NK-92 treated with Interleukin-12 subunit alpha and Interleukin-12 subunit beta, amount 100 ng/mL, for 24 hours (cell line): ENCODE data around the gene TPRN.

Source experiments
- DNase-seq: peaks from one replicate; lab custom pipeline; 2025; lab: John Stamatoyannopoulos, UW

The TPRN gene

DNA sequence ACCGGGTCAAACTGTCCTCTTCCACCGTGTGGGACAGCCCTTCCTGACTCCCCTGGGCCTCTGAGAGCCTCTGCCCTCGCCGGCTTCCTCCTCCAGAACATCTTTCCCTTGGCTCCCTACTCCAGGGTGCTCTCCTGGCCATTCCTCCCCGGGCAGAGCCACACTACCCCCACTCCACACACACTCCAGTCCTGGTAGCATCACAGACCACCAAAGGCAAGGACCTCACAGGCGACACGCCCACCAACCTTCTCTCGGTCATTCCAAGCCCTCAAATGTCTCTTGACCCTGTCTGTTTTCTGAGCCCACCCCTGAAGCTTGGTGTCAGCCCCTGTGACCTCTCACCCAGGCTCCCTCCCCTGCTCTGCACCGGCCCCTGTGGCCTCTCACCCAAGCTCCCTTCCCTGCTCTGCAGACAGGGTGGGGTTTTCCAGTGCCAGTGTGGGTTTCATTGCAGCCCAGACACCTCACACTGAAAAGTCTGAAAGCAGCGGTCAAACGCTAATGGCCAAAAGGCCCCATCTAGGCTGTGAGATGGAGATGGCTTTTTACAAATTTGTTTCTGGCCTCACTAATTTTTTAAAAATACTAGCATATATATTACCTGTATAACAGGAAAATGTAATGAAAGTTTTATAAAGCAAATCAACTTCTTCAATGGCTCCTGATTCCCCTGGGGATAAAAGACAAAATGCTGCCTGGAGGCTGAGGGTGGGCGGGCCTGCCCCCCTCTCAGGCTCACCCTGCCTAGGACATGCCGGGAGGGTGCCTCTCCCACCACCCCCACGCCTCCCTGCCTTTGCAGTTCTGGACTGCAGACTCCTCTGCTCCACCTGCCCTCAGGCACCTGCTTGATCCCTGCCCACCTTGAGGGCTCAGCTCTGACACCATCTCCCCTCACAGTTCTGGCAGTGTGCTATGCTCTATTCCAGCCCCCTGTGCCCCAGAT, 41.2 kb downstream of the TPRN start:
- DNase-seq: no peak

DNA sequence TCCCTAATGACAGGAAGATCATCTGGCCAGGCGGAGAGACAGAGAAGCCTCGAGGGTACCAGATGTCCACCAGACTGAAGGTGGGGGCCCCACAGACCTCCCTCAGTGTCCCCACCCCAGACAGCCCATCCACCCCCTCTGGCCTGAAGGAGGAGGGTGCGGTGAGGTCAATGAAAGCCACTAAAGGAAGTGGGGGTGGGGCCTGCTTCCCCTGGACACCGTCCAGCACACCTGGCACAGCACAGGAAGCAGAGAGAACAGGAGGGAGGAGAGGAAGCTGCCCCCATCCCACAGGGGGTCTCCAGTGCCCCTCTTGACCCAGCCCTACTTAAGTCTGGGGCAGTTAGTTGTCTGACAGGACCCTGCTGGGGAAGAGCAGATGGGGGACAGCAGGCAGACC, 41.9 kb downstream of the TPRN start:
- no peak for DNase-seq

DNA sequence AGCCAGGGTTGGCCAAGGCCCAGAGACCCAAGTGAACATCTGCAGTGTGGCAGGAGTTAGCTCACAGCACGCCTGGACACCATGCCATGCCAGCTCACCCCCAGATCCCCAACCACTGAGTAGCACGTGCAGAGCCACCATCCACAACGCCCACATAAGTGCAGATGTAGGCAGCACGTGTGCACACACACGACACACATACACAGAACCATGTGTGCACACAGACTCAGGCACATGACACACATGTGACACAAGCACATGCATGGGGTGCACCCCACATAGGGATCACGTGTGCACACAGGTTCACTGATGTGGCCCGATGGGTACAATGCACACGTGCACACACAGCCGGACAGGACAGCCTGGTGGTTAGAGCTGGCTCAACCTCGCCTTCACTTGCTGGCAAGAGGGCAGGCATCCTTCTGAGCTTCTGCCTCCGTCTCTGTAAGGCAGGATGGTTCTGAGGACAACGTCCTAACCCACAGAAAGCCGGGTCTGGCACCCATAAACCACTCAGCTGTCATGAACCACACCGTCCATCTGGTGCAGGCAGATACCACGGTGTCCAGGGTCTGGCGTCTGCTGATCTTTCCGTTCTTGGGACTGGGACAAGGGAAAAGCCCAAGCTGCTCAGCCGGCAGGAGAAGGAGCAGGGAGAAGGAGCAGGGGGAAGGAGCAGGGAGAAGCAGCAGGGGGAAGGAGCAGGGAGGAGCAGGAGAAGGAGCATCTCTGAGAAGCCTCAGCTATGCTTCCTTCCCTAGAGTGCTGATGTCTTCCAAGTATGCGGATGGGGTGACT, 42.7 kb downstream of the TPRN start:
- no peak for DNase-seq

DNA sequence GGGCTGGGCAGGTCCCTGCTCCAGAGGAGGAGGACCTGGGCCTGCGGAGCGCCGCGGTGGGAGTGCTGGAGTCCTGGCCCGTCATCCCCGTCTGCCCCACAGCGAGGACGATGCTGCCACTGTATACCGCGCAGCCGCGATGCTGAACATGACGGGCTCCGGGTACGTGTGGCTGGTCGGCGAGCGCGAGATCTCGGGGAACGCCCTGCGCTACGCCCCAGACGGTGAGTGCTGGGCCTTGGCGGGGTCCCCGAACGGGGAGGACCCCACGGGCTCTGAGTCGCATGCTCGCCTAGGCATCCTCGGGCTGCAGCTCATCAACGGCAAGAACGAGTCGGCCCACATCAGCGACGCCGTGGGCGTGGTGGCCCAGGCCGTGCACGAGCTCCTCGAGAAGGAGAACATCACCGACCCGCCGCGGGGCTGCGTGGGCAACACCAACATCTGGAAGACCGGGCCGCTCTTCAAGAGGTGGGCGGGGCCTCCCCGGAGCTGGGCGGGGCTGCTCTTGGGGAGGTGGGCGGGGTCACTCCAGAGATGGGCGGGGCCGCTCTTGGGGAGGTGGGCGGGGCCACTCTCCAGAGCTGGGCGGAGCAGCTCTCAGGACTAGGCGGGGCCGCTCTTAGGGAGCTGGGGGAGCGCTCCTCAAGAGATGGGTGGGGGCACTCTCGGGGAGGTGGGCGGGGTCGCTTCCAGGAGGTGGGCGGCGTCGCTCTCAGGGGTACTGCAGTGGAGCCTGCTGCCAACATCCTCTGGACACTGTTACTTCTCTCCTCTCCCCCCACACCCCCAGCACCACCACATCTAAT, 43.8 kb downstream of the TPRN start:
- no peak for DNase-seq

DNA sequence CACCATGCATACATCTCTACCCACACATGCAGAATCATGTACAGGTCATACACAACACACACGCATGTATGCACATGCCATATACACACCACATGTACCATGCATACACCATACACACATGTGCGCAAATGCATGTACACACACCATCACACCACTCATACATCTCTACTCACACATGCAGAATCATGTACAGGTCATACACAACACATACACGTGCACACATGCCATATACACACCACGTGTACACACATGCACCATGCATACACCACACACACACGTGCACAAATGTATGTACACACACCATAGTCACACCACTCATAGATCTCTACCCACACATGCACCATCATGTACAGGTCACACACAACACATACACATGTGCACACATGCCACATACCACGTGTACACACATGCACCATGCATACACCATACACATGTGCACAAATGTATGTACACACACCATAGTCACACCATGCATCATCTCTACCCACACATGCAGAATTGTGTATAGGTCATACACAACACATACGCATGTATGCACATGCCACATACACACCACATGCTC, 47.6 kb downstream of the TPRN start:
- DNase-seq: no peak

DNA sequence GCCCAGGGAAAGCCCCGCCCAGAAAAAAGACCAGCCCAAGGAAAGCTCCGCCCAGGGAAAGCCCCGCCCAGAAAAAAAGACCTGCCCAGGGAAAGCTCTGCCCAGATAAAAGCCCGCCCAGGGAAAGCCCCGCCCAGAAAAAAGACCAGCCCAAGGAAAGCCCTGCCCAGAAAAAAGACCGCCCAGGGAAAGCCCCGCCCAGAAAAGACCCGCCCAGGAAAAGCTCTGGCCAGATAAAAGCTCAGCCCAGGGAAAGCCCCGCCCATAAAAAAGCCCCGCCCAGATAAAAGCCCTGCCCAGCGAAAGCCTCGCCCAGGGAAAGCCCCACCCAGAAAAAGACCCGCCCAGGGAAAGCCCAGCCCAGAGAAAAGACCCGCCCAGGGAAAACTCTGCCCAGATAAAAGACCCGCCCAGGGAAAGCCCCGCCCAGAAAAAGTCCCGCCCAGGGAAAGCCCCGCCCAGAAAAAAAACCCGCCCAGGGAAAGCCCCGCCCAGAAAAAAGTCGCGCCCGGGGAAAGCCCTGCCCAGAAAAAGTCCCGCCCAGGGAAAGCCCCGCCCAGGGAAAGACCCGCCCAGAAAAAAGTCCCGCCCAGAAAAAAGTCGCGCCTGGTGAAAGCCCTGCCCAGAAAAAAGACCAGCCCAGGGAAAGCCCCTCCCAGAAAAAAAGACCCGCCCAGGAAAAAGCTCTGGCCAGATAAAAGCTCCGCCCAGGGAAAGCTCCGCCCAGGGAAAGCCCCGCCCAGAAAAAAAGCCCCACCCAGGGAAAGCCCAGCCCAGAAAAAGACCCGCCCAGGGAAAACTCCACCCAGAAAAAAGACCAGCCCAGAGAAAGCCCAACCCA, 49.7 kb downstream of the TPRN start:
- no peak for DNase-seq

DNA sequence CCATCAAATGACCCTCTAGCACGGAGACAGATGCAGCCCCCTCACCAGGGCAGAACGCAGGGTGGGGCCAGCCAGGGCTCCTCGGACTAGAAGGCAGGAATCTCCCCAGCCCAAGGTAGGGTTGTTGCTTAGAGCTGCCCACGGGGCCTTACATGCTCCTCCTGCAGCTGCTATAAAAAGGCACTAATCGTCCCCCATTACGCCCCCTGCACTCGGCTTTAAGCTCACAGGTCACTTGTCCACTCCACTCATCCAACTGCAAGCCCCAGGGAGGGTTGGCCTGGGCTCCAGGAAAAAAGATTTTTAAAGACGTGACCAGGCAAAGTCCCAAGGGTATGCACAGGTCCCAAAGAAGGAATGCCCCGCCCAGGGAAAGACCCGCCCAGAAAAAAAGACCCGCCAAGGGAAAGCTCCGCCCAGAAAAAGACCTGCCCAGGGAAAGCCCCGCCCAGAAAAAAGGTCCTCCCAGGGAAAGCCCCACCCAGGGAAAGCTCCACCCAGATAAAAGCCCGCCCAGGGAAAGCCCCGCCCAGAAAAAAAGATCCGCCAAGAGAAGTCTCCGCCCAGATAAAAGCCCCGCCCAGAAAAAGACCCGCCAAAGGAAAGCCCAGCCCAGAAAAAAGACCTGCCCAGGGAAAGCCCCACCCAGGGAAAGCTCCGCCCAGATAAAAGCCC, 50.5 kb downstream of the TPRN start:
- DNase-seq: no peak

DNA sequence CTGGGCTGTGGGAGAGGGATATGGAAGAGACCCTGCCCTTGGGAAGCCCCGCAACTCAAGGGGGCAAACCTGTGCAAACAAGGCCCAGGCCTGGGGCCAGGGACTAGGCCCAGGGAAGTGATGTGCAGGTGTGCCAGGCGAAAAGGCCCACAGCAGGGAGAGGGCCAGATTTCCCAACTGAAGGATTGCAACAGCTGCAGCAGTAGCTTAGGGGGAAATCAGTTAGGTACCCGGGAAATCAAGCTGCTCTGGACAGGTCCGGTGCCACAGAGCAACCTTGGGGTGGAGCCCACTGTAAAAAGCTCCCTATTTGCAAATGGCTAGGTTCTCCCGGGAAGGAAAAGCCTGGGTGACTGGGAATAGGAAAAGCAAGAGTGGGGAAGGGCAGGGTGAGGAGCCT, 51.2 kb downstream of the TPRN start:
- no peak for DNase-seq

DNA sequence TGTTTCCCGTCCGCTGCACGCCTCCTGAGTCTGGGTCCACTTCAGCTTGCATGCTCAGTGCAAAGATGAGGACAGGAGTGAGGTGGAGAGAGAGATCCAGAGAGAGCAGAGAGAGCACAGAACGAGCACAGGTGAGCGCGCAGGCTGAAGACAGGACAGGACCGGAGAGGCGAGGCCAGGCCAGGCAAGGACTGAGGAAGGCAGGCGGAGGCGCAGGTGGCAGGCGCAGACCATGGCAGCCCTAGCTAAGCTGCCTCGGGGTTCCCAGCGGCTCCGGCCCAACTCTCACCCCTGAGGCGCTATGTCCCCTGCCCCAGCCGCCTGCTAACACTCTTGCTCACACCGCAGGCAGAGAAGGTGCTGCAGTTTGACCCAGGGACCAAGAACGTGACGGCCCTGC, 51.9 kb downstream of the TPRN start:
- no peak for DNase-seq

DNA sequence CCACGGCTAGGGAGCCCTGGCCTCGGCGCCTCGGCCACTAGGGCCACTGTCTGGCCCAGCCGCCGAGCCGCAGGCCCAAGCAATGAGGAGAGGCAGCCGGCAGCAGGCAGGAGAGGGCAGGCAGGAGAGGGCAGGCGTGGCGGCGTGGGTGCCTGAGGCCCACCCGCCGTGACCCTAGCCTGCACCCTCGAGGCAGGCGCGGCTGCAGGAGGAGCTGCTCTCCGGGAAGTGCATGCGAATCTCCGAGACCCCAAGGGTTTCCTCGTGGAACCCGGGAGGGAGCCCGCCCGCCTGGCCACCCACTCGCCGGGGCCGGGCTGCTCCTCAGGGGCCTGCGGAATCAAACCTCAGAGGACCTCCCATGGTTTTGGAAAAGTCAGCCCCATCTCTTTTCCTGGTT, 52.3 kb downstream of the TPRN start:
- no peak for DNase-seq

DNA sequence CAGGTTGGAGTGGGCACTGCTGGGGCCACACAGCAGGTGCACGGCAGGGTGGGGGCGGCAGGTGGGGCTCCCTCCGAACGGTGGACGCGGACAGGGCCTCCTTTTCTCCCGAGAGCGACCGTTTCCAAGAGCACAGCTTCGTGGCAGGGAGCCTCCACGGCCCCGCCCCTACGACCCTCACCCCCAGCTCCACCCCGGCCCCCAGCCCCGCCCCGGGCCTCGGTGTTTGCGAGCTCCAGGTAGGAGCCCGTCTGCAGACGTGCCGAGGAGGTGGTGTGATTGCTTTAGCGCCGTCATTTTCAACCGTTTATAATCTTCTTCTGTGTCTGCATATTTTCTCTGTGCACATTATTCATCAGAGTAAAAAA, 52.8 kb downstream of the TPRN start:
- DNase-seq: no peak

DNA sequence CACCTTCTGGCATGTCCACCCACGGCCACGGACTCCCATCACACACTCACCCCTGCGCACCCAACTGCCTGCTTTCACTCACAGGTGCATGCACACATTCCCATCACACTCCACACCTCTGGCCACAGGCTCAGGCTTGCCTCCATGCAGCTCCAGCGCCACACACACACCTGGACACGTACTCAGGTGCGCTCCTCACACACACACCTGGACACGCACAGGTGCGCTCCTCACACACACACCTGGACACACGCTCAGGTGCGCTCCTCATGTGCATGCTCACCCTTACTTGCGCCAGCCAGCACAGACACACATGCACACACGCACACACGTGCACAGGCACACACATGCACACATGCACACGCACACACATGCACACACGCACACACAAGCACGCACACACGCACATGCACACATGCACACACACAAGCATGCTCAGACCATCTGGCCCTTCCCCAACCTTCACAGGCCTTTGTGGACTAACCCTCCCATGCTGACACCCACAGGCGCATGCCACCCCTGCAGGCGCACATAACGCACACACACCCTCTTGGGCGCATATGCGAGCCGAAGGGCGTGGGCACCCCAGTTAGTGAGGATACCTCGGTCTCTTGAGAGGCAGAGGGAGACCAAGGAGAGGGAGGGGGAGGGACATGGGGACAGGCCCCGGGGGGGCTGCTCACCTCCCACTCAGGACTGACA, 53.3 kb downstream of the TPRN start:
- no peak for DNase-seq

DNA sequence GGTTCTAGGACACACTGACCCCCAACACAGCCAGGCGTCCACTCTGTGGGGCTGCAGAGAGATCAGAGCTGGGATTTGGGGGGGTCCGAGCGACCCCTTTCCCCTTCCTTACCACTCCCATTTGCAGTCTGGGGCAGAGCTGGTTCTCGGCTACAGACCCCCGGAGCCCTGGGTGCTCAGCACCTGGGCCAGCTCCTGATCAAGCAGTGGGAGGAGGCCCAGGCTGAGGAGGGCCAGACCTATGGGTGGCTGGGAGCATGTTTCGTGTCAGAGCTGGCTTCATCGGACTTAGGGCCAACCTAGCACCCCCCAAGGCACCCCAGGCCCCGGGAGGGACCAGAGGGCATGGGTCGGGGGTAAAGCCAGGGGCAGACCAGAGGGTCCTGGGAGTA, 54.0 kb downstream of the TPRN start:
- DNase-seq: no peak

DNA sequence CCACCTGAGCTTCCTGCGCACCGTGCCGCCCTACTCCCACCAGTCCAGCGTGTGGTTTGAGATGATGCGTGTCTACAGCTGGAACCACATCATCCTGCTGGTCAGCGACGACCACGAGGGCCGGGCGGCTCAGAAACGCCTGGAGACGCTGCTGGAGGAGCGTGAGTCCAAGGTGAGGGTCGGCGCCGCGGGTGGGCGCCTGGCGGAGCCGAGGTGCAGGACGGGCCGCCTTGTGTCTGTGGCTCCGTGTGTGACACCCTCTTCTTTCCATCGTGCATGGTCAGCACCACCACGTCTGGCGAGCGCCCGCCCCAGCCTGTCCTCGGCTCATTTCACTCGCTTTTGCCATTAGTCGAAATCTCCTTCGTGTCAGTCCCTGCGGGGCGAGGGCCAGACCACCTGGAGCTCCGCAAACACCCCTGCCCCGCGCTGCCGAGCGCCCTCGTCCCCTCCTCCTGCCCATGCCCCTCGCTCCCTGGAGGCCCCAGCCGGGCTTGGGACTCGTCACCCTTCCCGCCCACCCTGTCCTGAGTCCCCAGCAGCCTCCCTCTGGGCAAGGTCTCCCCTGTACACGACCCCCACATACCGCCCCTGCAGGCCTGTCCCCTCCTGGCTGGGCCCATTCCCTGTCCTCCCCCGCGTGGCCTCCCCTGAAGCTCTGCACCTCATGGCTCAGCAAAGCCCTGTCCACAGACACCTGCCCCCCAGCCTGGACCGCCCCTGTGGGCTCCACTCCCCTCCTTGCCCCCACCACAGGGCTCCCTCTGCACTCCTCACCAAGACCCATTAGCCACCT, 54.6 kb downstream of the TPRN start:
- no peak for DNase-seq

DNA sequence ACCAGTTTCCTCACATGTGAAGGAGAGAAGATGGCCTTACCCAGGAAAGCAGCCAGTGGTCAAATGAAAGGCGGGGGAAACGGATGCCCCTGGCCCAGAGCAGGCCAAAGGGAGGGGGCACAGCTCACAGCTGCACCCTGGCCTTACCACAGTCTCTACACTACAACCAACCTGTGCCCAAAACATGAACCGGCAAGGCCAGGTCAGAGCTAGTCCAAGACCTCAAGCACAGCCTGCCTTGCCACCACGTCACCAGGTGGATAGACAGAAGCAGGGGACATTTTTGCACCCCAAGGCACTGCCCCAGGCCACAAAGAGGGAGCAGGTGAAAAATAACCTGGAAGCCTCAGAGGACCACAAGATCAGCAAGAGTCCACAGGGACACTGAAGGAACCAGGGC, 57.1 kb downstream of the TPRN start:
- no peak for DNase-seq

DNA sequence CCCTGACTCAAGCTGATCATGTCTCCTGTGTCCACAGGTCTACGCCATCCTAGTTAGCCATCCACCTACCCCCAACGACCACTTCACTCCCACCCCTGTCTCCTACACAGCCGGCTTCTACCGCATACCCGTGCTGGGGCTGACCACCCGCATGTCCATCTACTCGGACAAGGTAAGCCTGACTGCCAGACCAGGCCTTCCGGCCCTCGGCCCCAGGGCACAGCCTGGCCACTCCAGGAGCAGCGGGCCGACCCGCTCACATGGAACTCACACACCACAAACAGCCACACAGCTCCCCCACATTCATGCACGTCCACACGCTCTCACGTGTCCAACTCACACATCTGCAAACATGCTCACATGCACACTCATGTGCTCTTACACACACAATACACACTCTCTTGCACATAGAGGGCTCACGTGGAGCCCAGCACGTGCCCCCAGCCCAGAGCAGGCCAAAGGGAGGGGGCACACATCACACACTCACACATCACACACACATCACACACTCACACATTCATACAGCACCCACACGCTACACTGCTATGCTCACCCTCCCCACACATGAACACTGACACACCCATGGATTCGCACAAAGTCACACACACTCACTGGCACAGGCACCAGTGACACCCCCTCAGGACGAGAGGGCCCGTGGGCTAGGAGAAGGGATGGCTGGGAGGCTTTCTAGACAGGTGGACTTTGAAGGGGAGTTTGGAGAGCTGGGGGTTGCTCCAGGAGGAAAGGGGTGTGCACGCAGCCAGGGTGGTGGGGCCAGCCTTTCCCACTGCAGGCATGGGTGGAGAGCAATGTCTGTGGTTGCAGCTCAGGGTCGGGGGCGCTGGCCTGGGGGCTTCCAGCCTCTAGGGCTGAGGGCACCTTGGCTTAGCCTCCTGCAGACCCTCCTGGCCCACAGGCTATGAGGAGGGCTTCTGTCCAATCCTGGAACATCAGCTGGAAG, 58.3 kb downstream of the TPRN start:
- DNase-seq: no peak
